ENCODE results near the gene TWNK. TPM values are rescaled to one million over a fixed set of nuclear protein-coding genes. Genes with fewer than 3 reads are reported as not detected.

The TWNK gene
- total RNA-seq, 4 donors from 2014 or later, result 8.2 to 19.8 (median 10.0) TPM

GRCh38 chr10:101028446-101029337, 41.3 kb downstream of the TWNK start:
- intact Hi-C loops (cut with DNase I; ENCODE audit: low total_unique reads) (no loop called here), in situ Hi-C loops (cut with MboI; ENCODE audit: low sequenced_read_pairs in 4 of 4) (no loop called here)
- Histone ChIP-seq H3K27me3 (no peaks in the 10 kb centered on the region), H3K36me3 (no peaks in the 10 kb centered on the region), H3K4me1 (peaks cover 7 to 16% of the 10 kb centered on the region in 2 donors), H3K4me3 (no peak overlapping the region), H3K9me3 (no peaks in the 10 kb centered on the region), H3K27ac (no peak overlapping the region)
- ATAC-seq, result no peak
- TF ChIP-seq CTCF (IDR thresholded peaks at IDR 0.05 in 4 of 5, conservative IDR thresholded peaks at IDR 0.05 in 1 of 5), result no peak
- TF ChIP-seq POLR2A (IDR thresholded peaks at IDR 0.05), result no peak
- no peak for DNase-seq

- peaks cover 7 to 16% of the 10 kb centered on the region in 2 donors for H3K4me1 ChIP-seq
- H3K27ac ChIP-seq, result no peak overlapping the region
- H3K36me3 ChIP-seq, result no peaks in the 10 kb centered on the region
- H3K9me3 ChIP-seq, result no peaks in the 10 kb centered on the region
- ATAC-seq (no peak), DNase-seq (no peak)
- intact Hi-C loops (cut with DNase I; ENCODE audit: low total_unique reads) (loop anchor here (5.0 kb wide), 1 partner anchor 38 kb away; no protein-coding TSS in a partner anchor), in situ Hi-C loops (cut with MboI; ENCODE audit: low sequenced_read_pairs in 4 of 4) (no loop called here)
- H3K4me3 ChIP-seq, result no peak overlapping the region
- no peak for TF ChIP-seq CTCF (IDR thresholded peaks at IDR 0.05 in 4 of 5, conservative IDR thresholded peaks at IDR 0.05 in 1 of 5)
- TF ChIP-seq POLR2A (IDR thresholded peaks at IDR 0.05), result no peak
- H3K27me3 ChIP-seq, result no peaks in the 10 kb centered on the region
Observed at GRCh38 chr10:101029520-101030295, 42.4 kb downstream of the TWNK start.

- intact Hi-C loops (cut with DNase I; ENCODE audit: low total_unique reads), result loop anchor here (5.0 kb wide), 1 partner anchor 37 kb away; no protein-coding TSS in a partner anchor
- no peak for TF ChIP-seq CTCF (IDR thresholded peaks at IDR 0.05 in 4 of 5, conservative IDR thresholded peaks at IDR 0.05 in 1 of 5)
- TF ChIP-seq POLR2A (IDR thresholded peaks at IDR 0.05), result no peak
- H3K27ac ChIP-seq, result peak overlapping the region in 2 of 4 donors; percentile 87 to 91
- H3K36me3 ChIP-seq, result no peaks in the 10 kb centered on the region
- peak overlapping the region; percentile 52 to 92 (median 81) for H3K4me3 ChIP-seq
- no peak for ATAC-seq
- H3K27me3 ChIP-seq, result no peaks in the 10 kb centered on the region
- no peak for DNase-seq
- H3K9me3 ChIP-seq, result no peaks in the 10 kb centered on the region
- in situ Hi-C loops (cut with MboI; ENCODE audit: low sequenced_read_pairs in 4 of 4), result no loop called here
- peaks cover 7 to 16% of the 10 kb centered on the region in 2 donors for H3K4me1 ChIP-seq
Observed at GRCh38 chr10:101030496-101031127, 43.3 kb downstream of the TWNK start.

- peak; percentile 48 to 66 for TF ChIP-seq POLR2A (IDR thresholded peaks at IDR 0.05)
- no peak for TF ChIP-seq CTCF (IDR thresholded peaks at IDR 0.05 in 4 of 5, conservative IDR thresholded peaks at IDR 0.05 in 1 of 5)
- peaks cover 0 to 4% of the 10 kb centered on the region in 2 donors for H3K36me3 ChIP-seq
- peak within 1 kb of the TSS; percentile 52 to 92 (median 81) for H3K4me3 ChIP-seq
- intact Hi-C loops (cut with DNase I; ENCODE audit: low total_unique reads) (loop anchor here (5.0 kb wide), 1 partner anchor 36 kb away; no protein-coding TSS in a partner anchor), in situ Hi-C loops (cut with MboI; ENCODE audit: low sequenced_read_pairs in 4 of 4) (no loop called here)
- peaks cover 7 to 16% of the 10 kb centered on the region in 2 donors for H3K4me1 ChIP-seq
- DNase-seq, result peak; percentile 93 to 94
- ATAC-seq, result peak; percentile 86 to 91
- no peaks in the 10 kb centered on the region for H3K27me3 ChIP-seq
- H3K27ac ChIP-seq, result peak within 1 kb of the TSS; percentile 84 to 91 (median 88)
- no peaks in the 10 kb centered on the region for H3K9me3 ChIP-seq
Observed at GRCh38 chr10:101031128-101031795, 43.9 kb downstream of the TWNK start, which contains the start of the genes PDZD7 and SFXN3. Gene PDZD7, minus strand, starts transcription at chr10:101031129. Its CDS starts 910 bp downstream, at chr10:101030219. Gene SFXN3, plus strand, starts transcription at chr10:101031234. Its CDS starts 3,461 bp downstream, at chr10:101034695.
